ENCODE measurements around the gene TNFRSF8.
A peak's percentile ranks its signal among the peaks of the same experiment; 100 is the strongest.

DNA sequence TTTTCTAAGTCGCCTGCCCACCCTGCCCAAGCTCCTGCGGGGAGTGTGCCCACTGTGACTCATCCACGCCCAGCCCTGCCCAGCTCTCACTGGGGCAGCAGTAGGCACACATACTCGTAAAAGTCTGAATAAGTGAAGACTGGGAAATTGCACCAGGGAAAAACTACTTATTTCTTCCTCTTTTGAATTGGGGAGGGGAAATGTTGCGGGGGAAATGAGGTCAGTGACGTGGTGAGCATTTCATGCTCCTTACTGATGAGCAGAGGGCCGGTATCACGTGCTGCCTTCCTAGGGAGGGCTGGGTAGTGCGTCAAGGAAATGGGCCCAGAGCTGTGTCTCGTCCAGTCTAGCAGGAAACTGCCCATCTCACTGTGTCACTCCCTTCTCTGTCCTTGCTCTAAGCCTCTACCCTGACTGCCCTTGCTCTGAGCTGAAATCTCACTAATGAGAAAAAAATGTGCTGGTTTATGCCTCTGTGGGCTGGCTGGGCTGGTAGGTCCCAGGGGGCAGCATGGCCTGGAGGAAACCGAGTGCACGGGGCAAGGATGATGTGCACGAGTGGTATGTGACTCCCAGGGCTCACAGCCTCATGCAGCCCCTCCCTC lies 90.2 kb downstream of the TNFRSF8 start:
- peak in 1 of 4 donors; percentile 42 for TF ChIP-seq POLR2A (IDR thresholded peaks at IDR 0.05)
- TF ChIP-seq, protein P1, sequence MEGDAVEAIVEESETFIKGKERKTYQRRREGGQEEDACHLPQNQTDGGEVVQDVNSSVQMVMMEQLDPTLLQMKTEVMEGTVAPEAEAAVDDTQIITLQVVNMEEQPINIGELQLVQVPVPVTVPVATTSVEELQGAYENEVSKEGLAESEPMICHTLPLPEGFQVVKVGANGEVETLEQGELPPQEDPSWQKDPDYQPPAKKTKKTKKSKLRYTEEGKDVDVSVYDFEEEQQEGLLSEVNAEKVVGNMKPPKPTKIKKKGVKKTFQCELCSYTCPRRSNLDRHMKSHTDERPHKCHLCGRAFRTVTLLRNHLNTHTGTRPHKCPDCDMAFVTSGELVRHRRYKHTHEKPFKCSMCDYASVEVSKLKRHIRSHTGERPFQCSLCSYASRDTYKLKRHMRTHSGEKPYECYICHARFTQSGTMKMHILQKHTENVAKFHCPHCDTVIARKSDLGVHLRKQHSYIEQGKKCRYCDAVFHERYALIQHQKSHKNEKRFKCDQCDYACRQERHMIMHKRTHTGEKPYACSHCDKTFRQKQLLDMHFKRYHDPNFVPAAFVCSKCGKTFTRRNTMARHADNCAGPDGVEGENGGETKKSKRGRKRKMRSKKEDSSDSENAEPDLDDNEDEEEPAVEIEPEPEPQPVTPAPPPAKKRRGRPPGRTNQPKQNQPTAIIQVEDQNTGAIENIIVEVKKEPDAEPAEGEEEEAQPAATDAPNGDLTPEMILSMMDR (IDR thresholded peaks at IDR 0.05), result no peak

Measured in esophagus squamous epithelium (tissue), 4 donors.